ENCODE data around the gene PCBP3. TPM values are rescaled to one million over a fixed set of nuclear protein-coding genes. Genes with fewer than 3 reads are reported as not detected.

PCBP3 gene
- total and polyA plus RNA-seq, 10 of the 15 experiments (the other 5 are each of a cell fraction or from before 2014, with no cell fraction given), result 0.09 to 1.3 (median 0.46) TPM; not detected in 3

- ChIA-PET RAD21 (ENCODE audit: unreplicated experiment) (interaction anchor here (1.2 kb wide), 1 partner anchor 11 kb away, joined by 3 read pairs; no protein-coding TSS in a partner anchor), SMC1A (ENCODE audit: uncharacterized antibody, unreplicated experiment) (no interaction called here), CTCF (interaction anchor here (1.2 to 1.5 kb wide), 2 partner anchors 9 to 26 kb away, joined by 3 to 7 read pairs; no protein-coding TSS in a partner anchor), POLR2A (no interaction called here)
- Histone ChIP-seq H3K4me2 (ENCODE audit: control insufficient read depth, insufficient read depth) (no peak overlapping the region), H3K9ac (ENCODE audit: control insufficient read depth, insufficient read depth, low read length) (no peak overlapping the region), H3K79me2 (ENCODE audit: control insufficient read depth, insufficient read depth, low read length) (no peaks in the 10 kb centered on the region), H3K27ac (ENCODE audit: control insufficient read depth, insufficient read depth) (no peak overlapping the region), H3K4me3 (no peak overlapping the region), H4K20me1 (ENCODE audit: control insufficient read depth, insufficient read depth) (no peaks in the 10 kb centered on the region), H3K9me3 (replicated peaks; ENCODE audit: control insufficient read depth, insufficient read depth, low read length) (no peaks in the 10 kb centered on the region), H3K36me3 (ENCODE audit: control insufficient read depth in 2 of 2, insufficient read depth in 2 of 2, low read length in 1 of 2) (no peaks in the 10 kb centered on the region), H2AFZ (ENCODE audit: control insufficient read depth, low read depth, low read length) (no peak overlapping the region), H3K4me1 (ENCODE audit: control insufficient read depth, insufficient read depth, low read length) (no peaks in the 10 kb centered on the region; the same call in 1 of the 2 replicates), H3K27me3 (replicated peaks in 1 of 2; ENCODE audit: control insufficient read depth in 2 of 2, insufficient read depth in 2 of 2, low read length in 1 of 2) (no peaks in the 10 kb centered on the region; a peak in 1 of 4 replicates)
- ATAC-seq, result no peak
- DNase-seq (ENCODE audit: low read depth, low spot score), result no peak
- BruUV-seq (replicated peaks), result no TSS peak
- intact Hi-C loops (cut with micrococcal nuclease; ENCODE audit: unreplicated experiment), result no loop called here
- FAIRE-seq, result no peak
- 57% methylated on average over 15 of the region's 18 CpGs for WGBS (ENCODE audit: insufficient coverage, insufficient replicate concordance, low lambda C conversion rate, missing lambda C conversion rate)
- TF ChIP-seq CTCF (IDR thresholded peaks at IDR 0.05 in 2 of 3, conservative IDR thresholded peaks at IDR 0.05 in 1 of 3; ENCODE audit: control insufficient read depth in 2 of 3, extremely low read depth in 1 of 3, insufficient read depth in 1 of 3, low read depth in 3 of 3, low read length in 3 of 3), result no peak
- no peak for TF ChIP-seq JUND (IDR thresholded peaks at IDR 0.05; ENCODE audit: low read depth, low read length)
- TF ChIP-seq POLR2A (IDR thresholded peaks at IDR 0.05; ENCODE audit: low read depth, low read length), result no peak
- no peak for TF ChIP-seq HDAC6 (IDR thresholded peaks at IDR 0.05; ENCODE audit: unreplicated experiment)
- no peak for TF ChIP-seq ZBTB11 (CRISPR knock-in tag; IDR thresholded peaks at IDR 0.05)
- TF ChIP-seq ESRRA (IDR thresholded peaks at IDR 0.05; ENCODE audit: low read length), result no peak
- TF ChIP-seq KDM1A (IDR thresholded peaks at IDR 0.05; ENCODE audit: borderline replicate concordance), result no peak
- TF ChIP-seq ZSCAN29 (IDR thresholded peaks at IDR 0.05), result no peak
- TF ChIP-seq SREBF2 (IDR thresholded peaks at IDR 0.05; ENCODE audit: low read length), result no peak
- no peak for TF ChIP-seq CREB1 (IDR thresholded peaks at IDR 0.05; ENCODE audit: low read depth)
- TF ChIP-seq PAX8 (IDR thresholded peaks at IDR 0.05), result no peak
- no peak for TF ChIP-seq BMI1 (IDR thresholded peaks at IDR 0.05; ENCODE audit: borderline replicate concordance)
- TF ChIP-seq KLF5 (IDR thresholded peaks at IDR 0.05; ENCODE audit: partially characterized antibody), result no peak
- TF ChIP-seq ATF3 (IDR thresholded peaks at IDR 0.05; ENCODE audit: borderline replicate concordance, extremely low read depth, low read depth, low read length), result no peak
- TF ChIP-seq MTA2 (IDR thresholded peaks at IDR 0.05; ENCODE audit: low read depth), result no peak
- TF ChIP-seq CBX3 (IDR thresholded peaks at IDR 0.05; ENCODE audit: borderline replicate concordance, low read depth), result no peak
- in situ Hi-C loops (cut with MboI), result no loop called here
Measured at GRCh38 chr21:45888386-45889009, 245.0 kb downstream of the PCBP3 start.

All from GM12878 (cell line).